Hematopoietic multipotent progenitor cell treated with erythropoietin and hydrocortisone succinate and interleukin-3 and kit ligand, for 8 days (in vitro differentiated cells): ENCODE results near the gene HTRA3.

Experiments
- DNase-seq: peaks from one replicate; pipeline ENCODE4 v3.0.0-alpha.2; 2015

HTRA3 gene

GRCh38 chr4:8270418-8270771 lies 841 bp downstream of the HTRA3 start:
- no peak for DNase-seq

GRCh38 chr4:8270912-8271815 lies 1.6 kb downstream of the HTRA3 start:
- DNase-seq, result no peak

GRCh38 chr4:8271821-8272220 lies 2.3 kb downstream of the HTRA3 start:
- no peak for DNase-seq

- DNase-seq, result no peak
Measured at GRCh38 chr4:8272472-8273428, 3.2 kb downstream of the HTRA3 start.

- DNase-seq, result no peak
Measured at GRCh38 chr4:8273450-8273849, 3.9 kb downstream of the HTRA3 start.

- DNase-seq, result no peak
Measured at GRCh38 chr4:8274066-8274652, 4.6 kb downstream of the HTRA3 start.

GRCh38 chr4:8274765-8275547 lies 5.4 kb downstream of the HTRA3 start:
- no peak for DNase-seq

- no peak for DNase-seq
Measured at GRCh38 chr4:8275548-8275910, 6.0 kb downstream of the HTRA3 start.

- DNase-seq, result no peak
Measured at GRCh38 chr4:8276358-8277240, 7.0 kb downstream of the HTRA3 start.

- no peak for DNase-seq
Measured at GRCh38 chr4:8277356-8278008, 7.9 kb downstream of the HTRA3 start.

GRCh38 chr4:8278009-8278395 lies 8.4 kb downstream of the HTRA3 start:
- no peak for DNase-seq

- DNase-seq, result no peak
Measured at GRCh38 chr4:8278421-8279287, 9.1 kb downstream of the HTRA3 start.

GRCh38 chr4:8279321-8280157 lies 10.0 kb downstream of the HTRA3 start:
- DNase-seq, result no peak

- no peak for DNase-seq
Measured at GRCh38 chr4:8280158-8280875, 10.8 kb downstream of the HTRA3 start.

GRCh38 chr4:8280876-8281440 lies 11.4 kb downstream of the HTRA3 start:
- DNase-seq, result no peak

- no peak for DNase-seq
Measured at GRCh38 chr4:8281519-8282133, 12.1 kb downstream of the HTRA3 start.

GRCh38 chr4:8282134-8282641 lies 12.6 kb downstream of the HTRA3 start:
- no peak for DNase-seq
